Activated naive CD4-positive, alpha-beta T cell treated with anti-CD3 and anti-CD28 coated beads for 36 hours (primary cell): ENCODE measurements around the gene GNAQ. TPM values are rescaled to one million over a fixed set of nuclear protein-coding genes. Genes with fewer than 3 reads are reported as not detected.
A peak's percentile ranks its signal among the peaks of the same experiment; 100 is the strongest.

Experiments used
- CTCF ChIA-PET: fragments of 350-600 bp; sonication (Branson Sonifier 250); formaldehyde crosslinking; loops from one replicate; lab custom pipeline; 2021; ENCODE audit warnings: antibody characterized with exemption; lab: Charles Lee
- DNase-seq: peaks from one replicate; pipeline ENCODE4 v3.0.0-alpha.2; 2020
- H3K27ac Mint-ChIP-seq: one replicate; pipeline ENCODE4 v1.8.0; 2021; ENCODE audit warnings: mild to moderate bottlenecking, mixed read lengths
- H3K27me3 Mint-ChIP-seq: one replicate; pipeline ENCODE4 v1.8.0; 2021; ENCODE audit warnings: low read depth, mixed read lengths
- H3K36me3 Mint-ChIP-seq: one replicate; pipeline ENCODE4 v1.8.0; 2021; ENCODE audit warnings: low read depth, mixed read lengths
- H3K4me1 Mint-ChIP-seq: one replicate; pipeline ENCODE4 v1.8.0; 2021; ENCODE audit warnings: low read depth, mixed read lengths
- H3K4me3 Mint-ChIP-seq: one replicate; pipeline ENCODE4 v1.8.0; 2021; ENCODE audit warnings: mild to moderate bottlenecking, moderate library complexity, mixed read lengths
- H3K9me3 Mint-ChIP-seq: one replicate; pipeline ENCODE4 v1.8.0; 2021; ENCODE audit warnings: mixed read lengths
- intact Hi-C: fragments of 100-400 bp; cut with micrococcal nuclease; formaldehyde crosslinking; loops from one replicate; pipeline ENCODE4 v1.15.1; 2023
- total RNA-seq, 2 experiments: library from RNA; stranded (reverse); gene quantifications; one replicate each; pipeline ENCODE4 v1.2.3, GENCODE V29; 2021

The GNAQ gene
- total RNA-seq, 2 experiments from 2014 or later = 22.4 to 22.7 TPM

DNA sequence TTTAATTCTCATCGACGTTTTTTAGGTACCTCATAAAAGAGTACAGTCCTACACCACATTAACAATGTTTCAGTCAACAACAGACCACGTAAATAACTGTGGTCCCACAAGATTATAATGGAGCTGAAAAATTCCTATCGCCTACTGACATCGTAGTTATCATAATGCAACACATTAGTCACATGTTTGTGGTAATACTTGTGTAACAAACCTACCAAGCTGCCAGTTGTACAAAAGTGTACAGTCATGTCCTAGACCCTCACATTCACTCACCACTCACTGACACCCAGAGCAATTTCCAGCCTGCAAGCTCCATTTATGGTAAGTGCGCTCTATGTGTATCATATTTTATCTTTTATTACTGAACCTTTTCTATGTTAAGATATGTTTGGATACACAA lies 16.8 kb downstream of the GNAQ start:
- H3K4me1 Mint-ChIP-seq = peaks cover 50% of the 10 kb centered on the region
- intact Hi-C loops = no loop called here
- CTCF ChIA-PET = interaction anchor here (0.6 kb wide), 1 partner anchor 186 kb away, joined by 4 read pairs; no protein-coding TSS in a partner anchor
- no peaks in the 10 kb centered on the region for H3K27me3 Mint-ChIP-seq
- no peaks in the 10 kb centered on the region for H3K9me3 Mint-ChIP-seq
- H3K27ac Mint-ChIP-seq = no peak overlapping the region
- no peak for DNase-seq
- H3K36me3 Mint-ChIP-seq = peaks cover 12% of the 10 kb centered on the region
- H3K4me3 Mint-ChIP-seq = no peak overlapping the region

DNA sequence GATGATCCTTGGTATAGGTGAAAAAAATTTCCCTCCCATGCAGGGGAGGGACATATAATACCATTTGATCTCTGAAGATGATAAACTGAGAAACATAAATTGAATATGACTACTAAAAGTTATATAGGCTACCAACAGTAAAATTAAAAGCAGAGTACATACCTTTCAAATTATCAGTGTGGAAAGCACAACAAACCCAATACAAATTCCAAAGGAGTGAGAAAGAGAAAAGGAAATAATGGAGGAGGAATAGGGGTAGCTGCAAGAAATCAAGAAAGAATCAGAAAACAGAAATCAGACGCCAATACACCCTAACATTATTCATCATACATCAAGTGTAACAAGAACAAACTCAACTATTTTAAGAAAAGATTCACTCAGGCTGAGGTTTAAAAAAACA lies 17.7 kb downstream of the GNAQ start:
- peaks cover 12% of the 10 kb centered on the region for H3K36me3 Mint-ChIP-seq
- CTCF ChIA-PET = no interaction called here
- H3K27me3 Mint-ChIP-seq = no peaks in the 10 kb centered on the region
- no peak for DNase-seq
- peaks cover 56% of the 10 kb centered on the region for H3K4me1 Mint-ChIP-seq
- H3K27ac Mint-ChIP-seq = no peak overlapping the region
- no peak overlapping the region for H3K4me3 Mint-ChIP-seq
- intact Hi-C loops = no loop called here
- H3K9me3 Mint-ChIP-seq = no peaks in the 10 kb centered on the region

DNA sequence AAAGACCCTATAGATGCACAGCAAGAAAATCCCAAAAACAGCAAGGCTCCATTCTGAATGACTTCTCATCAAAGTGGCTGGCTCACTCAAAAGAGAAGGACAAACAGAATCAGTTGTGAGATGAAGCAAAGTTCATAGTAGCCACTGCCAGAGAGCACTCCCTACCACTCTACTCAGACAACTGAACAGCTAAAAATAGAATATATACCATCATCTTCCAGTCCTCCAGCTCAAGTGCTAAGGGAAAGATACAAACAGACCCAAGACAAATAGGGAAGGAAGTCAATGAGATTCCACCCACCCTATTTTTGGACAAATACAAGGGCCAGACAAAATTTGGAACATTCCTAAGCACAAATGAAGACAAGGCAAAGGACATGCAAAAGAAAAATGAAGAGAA lies 20.6 kb downstream of the GNAQ start:
- intact Hi-C loops = no loop called here
- H3K27me3 Mint-ChIP-seq = no peaks in the 10 kb centered on the region
- peaks cover 12% of the 10 kb centered on the region for H3K36me3 Mint-ChIP-seq
- CTCF ChIA-PET = no interaction called here
- peaks cover 53% of the 10 kb centered on the region for H3K4me1 Mint-ChIP-seq
- DNase-seq = no peak
- no peaks in the 10 kb centered on the region for H3K9me3 Mint-ChIP-seq
- peak overlapping the region; percentile 80 for H3K27ac Mint-ChIP-seq
- H3K4me3 Mint-ChIP-seq = peak overlapping the region; percentile 41

DNA sequence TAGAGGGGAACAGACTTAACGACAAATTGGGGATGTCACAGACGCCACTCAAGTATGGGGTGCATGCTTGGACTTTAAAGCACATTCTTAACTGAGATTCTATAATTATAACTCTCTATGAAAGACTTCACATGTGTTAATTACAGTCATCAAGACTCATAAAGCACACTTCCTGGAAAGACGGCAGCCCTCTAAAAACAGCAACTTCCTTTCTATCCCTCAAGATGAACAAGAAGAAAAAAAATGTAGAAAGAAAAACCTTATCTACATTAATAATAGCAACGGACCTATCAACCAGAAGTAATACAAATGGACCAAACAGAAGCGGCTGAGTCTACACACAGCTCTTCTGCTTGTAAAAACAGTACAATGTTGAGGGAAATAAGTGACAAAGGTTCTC lies 21.2 kb downstream of the GNAQ start:
- Mint-ChIP-seq H3K27ac (peak overlapping the region; percentile 80), H3K36me3 (peaks cover 12% of the 10 kb centered on the region), H3K27me3 (no peaks in the 10 kb centered on the region), H3K4me1 (peaks cover 53% of the 10 kb centered on the region), H3K9me3 (no peaks in the 10 kb centered on the region), H3K4me3 (peak overlapping the region; percentile 41)
- CTCF ChIA-PET = no interaction called here
- intact Hi-C loops = loop anchor here (1.0 kb wide), 3 partner anchors 8 to 32 kb away; no protein-coding TSS in a partner anchor
- DNase-seq = peak; percentile 42

DNA sequence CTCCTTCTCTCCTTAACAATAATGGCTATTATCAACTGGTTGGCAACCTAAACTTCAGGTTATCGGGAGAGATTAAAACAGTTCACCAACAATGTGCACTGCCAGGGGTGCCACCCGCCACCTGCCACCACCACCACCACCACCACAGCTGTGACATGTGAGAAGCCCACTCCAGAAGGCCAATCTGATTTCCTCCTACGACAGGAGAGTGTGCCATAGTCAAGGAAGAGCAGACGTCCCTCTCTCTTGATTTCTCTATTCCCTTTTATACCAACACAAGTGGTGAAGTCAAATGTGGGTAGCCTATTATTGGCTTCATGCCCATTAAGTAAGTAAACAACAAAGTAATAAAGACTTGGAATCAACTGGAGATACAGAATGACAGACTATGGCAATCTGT lies 22.4 kb downstream of the GNAQ start:
- peaks cover 53% of the 10 kb centered on the region for H3K4me1 Mint-ChIP-seq
- CTCF ChIA-PET = interaction anchor here (0.7 kb wide), 1 partner anchor 39 kb away, joined by 3 read pairs; no protein-coding TSS in a partner anchor

DNA sequence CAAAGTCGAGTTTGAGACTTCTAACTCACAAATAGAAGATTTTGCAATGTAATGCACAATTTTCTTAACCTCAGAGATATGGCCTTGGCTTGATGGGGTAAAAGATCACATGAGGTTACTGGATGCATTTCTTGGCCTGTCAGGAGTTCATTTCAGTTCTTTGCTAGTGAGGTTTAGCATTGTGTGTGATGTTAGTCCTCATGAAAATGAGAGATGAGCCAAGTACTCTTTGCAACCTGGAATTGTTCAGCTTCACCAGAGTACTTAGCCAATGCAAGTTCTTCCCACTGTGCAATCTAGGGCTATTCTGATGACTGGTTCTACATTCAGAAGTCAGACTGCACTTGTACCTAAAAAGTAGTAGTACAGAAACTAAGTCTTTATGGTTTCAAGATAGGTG lies 24.9 kb downstream of the GNAQ start:
- Mint-ChIP-seq H3K4me1 (peaks cover 64% of the 10 kb centered on the region), H3K27ac (no peak overlapping the region), H3K36me3 (peaks cover 2% of the 10 kb centered on the region), H3K9me3 (no peaks in the 10 kb centered on the region), H3K27me3 (no peaks in the 10 kb centered on the region), H3K4me3 (no peak overlapping the region)
- no peak for DNase-seq
- CTCF ChIA-PET = interaction anchor here (1.1 kb wide), 1 partner anchor 29 kb away, joined by 3 read pairs; no protein-coding TSS in a partner anchor
- intact Hi-C loops = no loop called here

More for the DNA sequence above, 22.4 kb downstream of the GNAQ start:
- no peaks in the 10 kb centered on the region for H3K27me3 Mint-ChIP-seq
- no peaks in the 10 kb centered on the region for H3K9me3 Mint-ChIP-seq
- intact Hi-C loops = no loop called here
- DNase-seq = no peak
- H3K4me3 Mint-ChIP-seq = no peak overlapping the region
- H3K27ac Mint-ChIP-seq = no peak overlapping the region
- H3K36me3 Mint-ChIP-seq = peaks cover 6% of the 10 kb centered on the region

DNA sequence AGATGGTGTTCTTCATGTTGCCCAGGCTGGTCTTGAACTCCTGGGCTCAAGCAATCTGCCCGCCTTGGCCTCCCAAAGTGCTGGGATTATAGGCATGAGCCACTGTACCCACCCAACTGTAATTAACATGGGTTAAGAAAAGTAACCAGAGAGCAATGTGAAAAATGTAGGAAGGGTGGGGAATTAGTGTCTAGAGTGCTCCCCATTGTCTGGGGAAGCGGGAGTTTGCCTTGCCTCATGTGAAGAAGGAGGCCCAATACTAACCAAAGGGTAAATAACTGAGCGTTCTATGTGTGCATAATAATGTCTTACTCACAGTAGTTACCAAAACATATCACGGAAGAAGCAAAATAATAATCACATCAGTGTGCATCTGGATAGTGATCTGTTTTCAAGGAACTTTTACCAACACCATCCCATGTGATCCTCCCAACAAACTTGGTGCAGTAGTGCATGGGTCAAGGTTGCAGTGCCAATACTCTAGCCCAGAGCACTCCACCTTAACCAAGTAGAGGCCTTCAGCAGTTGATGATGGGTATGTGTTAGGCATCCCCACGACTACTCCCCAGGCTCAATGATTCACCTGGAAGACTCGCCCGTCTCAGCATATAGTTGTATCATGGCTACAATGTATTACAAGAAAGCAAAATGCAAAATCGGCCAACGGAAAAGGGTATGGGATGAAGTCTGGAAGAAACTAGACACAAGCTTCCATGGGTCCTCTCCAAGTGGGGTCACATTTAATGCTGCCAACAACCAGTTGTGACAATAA lies 26.2 kb downstream of the GNAQ start:
- CTCF ChIA-PET = no interaction called here
- Mint-ChIP-seq H3K4me1 (peaks cover 56% of the 10 kb centered on the region), H3K27me3 (no peaks in the 10 kb centered on the region), H3K9me3 (no peaks in the 10 kb centered on the region), H3K36me3 (peaks cover 2% of the 10 kb centered on the region), H3K4me3 (no peak overlapping the region), H3K27ac (no peak overlapping the region)
- intact Hi-C loops = no loop called here
- no peak for DNase-seq

DNA sequence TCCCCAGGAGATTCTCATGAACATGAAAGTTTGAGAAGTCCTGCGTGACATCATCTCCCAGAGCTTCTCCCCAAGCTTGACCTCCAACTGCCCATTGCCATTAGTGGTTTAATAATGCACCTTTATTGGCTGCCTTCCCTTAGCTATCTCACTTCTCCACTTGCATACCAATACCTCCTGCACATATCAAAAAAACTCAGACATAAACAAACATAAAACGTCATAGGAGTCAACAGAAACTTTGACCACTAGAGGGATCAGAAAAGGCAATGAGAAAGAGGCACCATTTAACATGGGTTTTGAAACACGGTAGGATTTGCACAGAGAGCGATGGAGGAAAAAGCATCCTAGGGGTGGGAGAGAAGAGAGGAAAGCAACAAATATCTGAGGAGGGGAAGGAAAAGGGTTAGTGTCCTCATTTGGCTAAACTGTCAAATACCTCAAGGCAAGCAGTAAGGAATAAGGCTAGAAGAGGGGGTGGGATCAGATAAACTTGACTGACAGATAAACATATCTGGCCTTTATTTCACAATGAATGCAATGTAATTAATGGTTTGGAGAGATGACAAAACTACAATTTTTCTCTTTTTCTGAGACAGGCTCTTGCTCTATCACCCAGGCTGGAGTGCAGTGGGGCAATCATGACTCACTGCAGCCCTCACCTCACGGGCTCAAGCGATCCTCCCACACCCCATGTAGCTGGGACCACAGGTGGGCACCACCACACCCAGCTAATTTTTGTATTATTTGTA lies 27.0 kb downstream of the GNAQ start:
- intact Hi-C loops = no loop called here
- no peaks in the 10 kb centered on the region for H3K27me3 Mint-ChIP-seq
- peaks cover 53% of the 10 kb centered on the region for H3K4me1 Mint-ChIP-seq

DNA sequence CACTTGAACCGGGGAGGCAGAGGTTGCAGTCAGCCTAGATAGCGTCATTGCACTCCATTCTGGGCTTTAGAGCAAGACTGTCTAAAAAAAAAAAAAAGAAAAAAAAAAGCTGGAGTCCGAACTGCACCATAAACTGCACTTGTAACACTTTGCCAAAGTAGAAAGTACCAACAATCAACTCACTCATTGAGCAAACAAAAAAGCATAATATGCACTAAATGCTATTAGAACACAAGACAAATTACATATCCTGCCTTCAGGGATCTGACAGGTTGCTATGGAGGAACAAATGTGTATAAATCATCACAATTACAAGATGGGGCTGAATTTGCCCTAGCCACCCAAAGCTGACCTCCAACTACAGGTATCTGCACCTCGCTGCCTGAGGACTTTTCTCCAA lies 27.9 kb downstream of the GNAQ start:
- intact Hi-C loops = no loop called here
- H3K4me1 Mint-ChIP-seq = peaks cover 52% of the 10 kb centered on the region
- H3K4me3 Mint-ChIP-seq = no peak overlapping the region
- H3K9me3 Mint-ChIP-seq = no peaks in the 10 kb centered on the region
- H3K27ac Mint-ChIP-seq = no peak overlapping the region
- no peaks in the 10 kb centered on the region for H3K36me3 Mint-ChIP-seq
- CTCF ChIA-PET = interaction anchor here (0.6 to 1.3 kb wide), 5 partner anchors 12 to 187 kb away, joined by 3 to 4 read pairs (median 3); no protein-coding TSS in a partner anchor
- H3K27me3 Mint-ChIP-seq = no peaks in the 10 kb centered on the region
- no peak for DNase-seq

More for the DNA sequence above, 27.0 kb downstream of the GNAQ start:
- H3K27ac Mint-ChIP-seq = no peak overlapping the region
- DNase-seq = no peak
- no peaks in the 10 kb centered on the region for H3K9me3 Mint-ChIP-seq
- no peaks in the 10 kb centered on the region for H3K36me3 Mint-ChIP-seq
- H3K4me3 Mint-ChIP-seq = no peak overlapping the region
- CTCF ChIA-PET = interaction anchor here (1.0 kb wide), 1 partner anchor 31 kb away, joined by 4 read pairs; no protein-coding TSS in a partner anchor

DNA sequence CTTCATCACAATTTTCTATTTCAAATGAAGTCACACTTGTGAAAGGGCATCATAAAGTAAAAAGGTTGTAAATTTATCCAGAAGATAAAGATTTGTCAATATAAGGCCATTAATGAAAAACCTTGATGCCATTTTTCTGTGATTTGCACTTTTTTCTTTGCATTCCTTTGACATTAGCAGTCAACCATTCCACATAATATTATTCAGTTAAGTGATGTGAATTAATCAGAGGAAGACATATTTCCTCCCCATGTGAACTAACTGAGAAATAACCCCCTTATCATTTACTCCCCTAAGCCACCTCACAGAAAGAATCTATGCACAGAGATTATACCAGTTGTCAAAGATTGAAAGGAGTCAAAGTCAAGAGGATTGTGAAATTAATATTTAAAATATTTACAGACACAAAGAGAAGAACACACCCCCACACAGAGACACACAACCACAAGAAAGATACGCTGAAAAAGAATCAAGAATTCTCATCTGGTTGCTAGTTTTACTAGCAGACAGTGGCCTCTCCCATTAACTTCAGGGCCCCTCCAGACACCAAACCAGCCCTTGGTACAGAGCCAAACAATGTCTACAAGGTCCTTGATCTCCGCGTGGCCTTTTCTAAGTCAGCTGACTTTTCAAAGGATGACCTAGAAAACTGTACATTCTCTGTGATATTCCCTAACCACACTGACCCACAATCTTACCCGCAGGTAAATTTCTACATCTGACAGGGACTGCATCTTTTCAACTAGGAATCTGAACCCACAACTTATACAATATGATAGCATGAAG lies 29.5 kb downstream of the GNAQ start:
- peaks cover 2% of the 10 kb centered on the region for H3K36me3 Mint-ChIP-seq
- intact Hi-C loops = loop anchor here (1.0 kb wide), 1 partner anchor 8 kb away; no protein-coding TSS in a partner anchor
- CTCF ChIA-PET = interaction anchor here (0.7 to 1.3 kb wide), 4 partner anchors 10 to 85 kb away, joined by 3 to 5 read pairs (median 3); no protein-coding TSS in a partner anchor
- no peak for DNase-seq
- H3K27ac Mint-ChIP-seq = no peak overlapping the region
- no peaks in the 10 kb centered on the region for H3K27me3 Mint-ChIP-seq
- H3K4me3 Mint-ChIP-seq = no peak overlapping the region
- peaks cover 53% of the 10 kb centered on the region for H3K4me1 Mint-ChIP-seq
- H3K9me3 Mint-ChIP-seq = no peaks in the 10 kb centered on the region

DNA sequence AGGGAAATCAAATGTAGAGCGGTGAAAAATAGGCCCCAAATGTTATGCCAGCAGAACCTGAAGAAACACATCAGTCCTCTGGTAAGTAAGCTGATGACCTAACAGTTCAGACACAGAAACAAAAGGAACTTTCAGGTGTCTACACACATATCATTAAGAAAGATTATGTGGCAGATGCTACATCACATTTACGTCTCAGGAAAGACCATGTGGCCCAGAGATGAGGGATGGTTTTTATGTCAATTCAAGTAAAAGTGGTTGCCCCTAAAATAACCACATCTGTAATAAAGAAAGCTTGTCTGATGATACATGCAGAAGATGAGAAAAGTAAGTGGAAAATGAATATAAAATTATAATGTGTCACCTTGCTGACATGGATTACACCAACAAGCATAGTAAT lies 31.4 kb downstream of the GNAQ start:
- peak; percentile 28 for DNase-seq
- intact Hi-C loops = loop anchor here (1.0 kb wide), 2 partner anchors 22 to 35 kb away; no protein-coding TSS in a partner anchor
- no peak overlapping the region for H3K27ac Mint-ChIP-seq
- H3K27me3 Mint-ChIP-seq = no peaks in the 10 kb centered on the region
- H3K4me3 Mint-ChIP-seq = no peak overlapping the region
- H3K4me1 Mint-ChIP-seq = peaks cover 55% of the 10 kb centered on the region
- H3K36me3 Mint-ChIP-seq = peaks cover 8% of the 10 kb centered on the region
- CTCF ChIA-PET = interaction anchor here (1.5 kb wide), 1 partner anchor 22 kb away, joined by 4 read pairs; no protein-coding TSS in a partner anchor
- H3K9me3 Mint-ChIP-seq = no peaks in the 10 kb centered on the region

DNA sequence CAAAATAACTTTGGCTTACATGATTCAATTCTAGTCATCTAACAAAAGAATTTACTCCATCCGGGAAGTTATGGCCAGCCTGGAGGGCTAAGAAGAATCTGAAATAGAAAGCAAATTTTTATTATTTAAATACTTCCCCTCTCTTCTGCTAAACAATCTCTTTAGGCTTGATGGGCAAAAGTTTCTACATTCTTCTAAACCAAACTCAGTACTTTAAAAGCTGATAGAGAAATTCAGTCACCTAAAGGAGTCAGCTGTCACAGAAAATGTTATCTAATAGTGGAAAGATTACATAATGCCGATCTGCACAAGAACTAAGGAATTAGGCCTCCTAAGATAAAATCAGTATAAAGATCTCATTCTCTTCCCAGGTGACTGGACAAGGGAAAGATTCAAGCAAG lies 32.4 kb downstream of the GNAQ start:
- CTCF ChIA-PET = no interaction called here
- Mint-ChIP-seq H3K9me3 (no peaks in the 10 kb centered on the region), H3K36me3 (peaks cover 8% of the 10 kb centered on the region), H3K27me3 (no peaks in the 10 kb centered on the region), H3K4me1 (peaks cover 51% of the 10 kb centered on the region), H3K27ac (no peak overlapping the region), H3K4me3 (no peak overlapping the region)
- DNase-seq = no peak
- intact Hi-C loops = no loop called here
